Testis (tissue), 2 donors: ENCODE results near the gene ATP1B1.

Experiments used
- CTCF ChIP-seq, 3 experiments: fragments of 450-650 bp in 2 of 3; fragments of 200-600 bp in 1 of 3; sonication (generic) in 1 of 3; IDR thresholded peaks; one replicate each; pipeline ENCODE4 v1.5.1; 2016 to 2019; ENCODE audit warnings: antibody characterized with exemption in 3 of 3, mild to moderate bottlenecking in 2 of 3, moderate library complexity in 1 of 3
- POLR2A ChIP-seq: fragments of 450-650 bp; IDR thresholded peaks from one replicate; pipeline ENCODE4 v1.6.1; 2017; ENCODE audit warnings: antibody characterized with exemption, mild to moderate bottlenecking, moderate library complexity

- TF ChIP-seq CTCF (IDR thresholded peaks at IDR 0.05) = no peak
- TF ChIP-seq POLR2A = no peak
Observed at GRCh38 chr1:169160845-169161495, 54.5 kb downstream of the ATP1B1 start.
